ENCODE results near the gene FLII.

Gene FLII

DNA sequence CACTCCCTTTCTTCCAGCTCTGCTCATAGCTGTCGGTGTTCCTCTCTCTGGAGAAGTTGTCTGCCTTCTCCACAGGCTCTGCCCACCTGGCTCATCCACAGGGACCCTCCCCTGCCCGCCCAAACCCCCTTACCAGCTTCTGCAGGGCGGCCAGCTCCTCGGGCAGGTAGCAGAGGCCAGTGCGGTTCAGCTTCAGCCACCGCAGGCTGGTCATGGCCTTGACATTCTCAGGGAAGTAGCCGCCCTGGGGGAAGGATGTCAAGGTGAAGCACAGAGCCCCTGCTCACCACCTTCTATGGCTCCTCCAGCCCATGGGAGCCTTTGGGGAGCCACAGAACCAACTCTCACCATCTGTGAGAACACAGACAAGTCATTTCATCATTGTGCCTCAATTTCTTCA lies 1.8 kb downstream of the FLII start:
- TF ChIP-seq, protein P1, sequence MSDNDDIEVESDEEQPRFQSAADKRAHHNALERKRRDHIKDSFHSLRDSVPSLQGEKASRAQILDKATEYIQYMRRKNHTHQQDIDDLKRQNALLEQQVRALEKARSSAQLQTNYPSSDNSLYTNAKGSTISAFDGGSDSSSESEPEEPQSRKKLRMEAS (IDR thresholded peaks at IDR 0.05; ENCODE audit: low read depth, low read length): no peak
- TF ChIP-seq MYC (IDR thresholded peaks at IDR 0.05; ENCODE audit: low read depth, low read length): no peak
- TF ChIP-seq POLR2A (IDR thresholded peaks at IDR 0.05; ENCODE audit: extremely low read depth, insufficient read length): no peak
- TF ChIP-seq, protein P2, sequence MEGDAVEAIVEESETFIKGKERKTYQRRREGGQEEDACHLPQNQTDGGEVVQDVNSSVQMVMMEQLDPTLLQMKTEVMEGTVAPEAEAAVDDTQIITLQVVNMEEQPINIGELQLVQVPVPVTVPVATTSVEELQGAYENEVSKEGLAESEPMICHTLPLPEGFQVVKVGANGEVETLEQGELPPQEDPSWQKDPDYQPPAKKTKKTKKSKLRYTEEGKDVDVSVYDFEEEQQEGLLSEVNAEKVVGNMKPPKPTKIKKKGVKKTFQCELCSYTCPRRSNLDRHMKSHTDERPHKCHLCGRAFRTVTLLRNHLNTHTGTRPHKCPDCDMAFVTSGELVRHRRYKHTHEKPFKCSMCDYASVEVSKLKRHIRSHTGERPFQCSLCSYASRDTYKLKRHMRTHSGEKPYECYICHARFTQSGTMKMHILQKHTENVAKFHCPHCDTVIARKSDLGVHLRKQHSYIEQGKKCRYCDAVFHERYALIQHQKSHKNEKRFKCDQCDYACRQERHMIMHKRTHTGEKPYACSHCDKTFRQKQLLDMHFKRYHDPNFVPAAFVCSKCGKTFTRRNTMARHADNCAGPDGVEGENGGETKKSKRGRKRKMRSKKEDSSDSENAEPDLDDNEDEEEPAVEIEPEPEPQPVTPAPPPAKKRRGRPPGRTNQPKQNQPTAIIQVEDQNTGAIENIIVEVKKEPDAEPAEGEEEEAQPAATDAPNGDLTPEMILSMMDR (IDR thresholded peaks at IDR 0.05; ENCODE audit: low read depth, low read length): no peak
- H3K4me3 ChIP-seq (ENCODE audit: low read depth, low read length): no peak overlapping the region
- DNase-seq (ENCODE audit: low read depth): no peak

DNA sequence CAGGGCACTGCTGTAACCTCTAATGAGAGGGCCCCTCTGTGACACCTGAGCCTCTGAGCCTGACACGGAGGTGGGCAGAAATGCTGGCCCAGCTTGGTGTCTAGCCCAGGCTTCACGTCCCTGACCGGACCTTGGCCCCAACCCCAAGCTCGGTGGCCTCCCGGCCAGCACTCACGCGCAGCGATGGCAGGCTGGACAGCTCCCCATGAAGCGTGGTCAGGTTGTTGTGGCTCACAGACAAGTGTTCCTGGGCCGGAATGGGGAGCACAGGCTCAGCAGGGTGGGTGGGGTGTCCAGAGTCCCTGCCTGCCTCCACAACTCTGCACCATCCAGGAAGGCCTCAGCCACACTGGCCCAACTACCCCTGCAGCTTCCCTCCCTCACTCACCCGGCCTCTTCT lies 2.2 kb downstream of the FLII start:
- no peak overlapping the region for H3K4me3 ChIP-seq (ENCODE audit: low read depth, low read length)
- TF ChIP-seq, protein P2 (IDR thresholded peaks at IDR 0.05; ENCODE audit: low read depth, low read length): no peak
- no peak for TF ChIP-seq POLR2A (IDR thresholded peaks at IDR 0.05; ENCODE audit: extremely low read depth, insufficient read length)
- TF ChIP-seq MYC (IDR thresholded peaks at IDR 0.05; ENCODE audit: low read depth, low read length): no peak
- TF ChIP-seq, protein P1 (IDR thresholded peaks at IDR 0.05; ENCODE audit: low read depth, low read length): no peak
- DNase-seq (ENCODE audit: low read depth): no peak

DNA sequence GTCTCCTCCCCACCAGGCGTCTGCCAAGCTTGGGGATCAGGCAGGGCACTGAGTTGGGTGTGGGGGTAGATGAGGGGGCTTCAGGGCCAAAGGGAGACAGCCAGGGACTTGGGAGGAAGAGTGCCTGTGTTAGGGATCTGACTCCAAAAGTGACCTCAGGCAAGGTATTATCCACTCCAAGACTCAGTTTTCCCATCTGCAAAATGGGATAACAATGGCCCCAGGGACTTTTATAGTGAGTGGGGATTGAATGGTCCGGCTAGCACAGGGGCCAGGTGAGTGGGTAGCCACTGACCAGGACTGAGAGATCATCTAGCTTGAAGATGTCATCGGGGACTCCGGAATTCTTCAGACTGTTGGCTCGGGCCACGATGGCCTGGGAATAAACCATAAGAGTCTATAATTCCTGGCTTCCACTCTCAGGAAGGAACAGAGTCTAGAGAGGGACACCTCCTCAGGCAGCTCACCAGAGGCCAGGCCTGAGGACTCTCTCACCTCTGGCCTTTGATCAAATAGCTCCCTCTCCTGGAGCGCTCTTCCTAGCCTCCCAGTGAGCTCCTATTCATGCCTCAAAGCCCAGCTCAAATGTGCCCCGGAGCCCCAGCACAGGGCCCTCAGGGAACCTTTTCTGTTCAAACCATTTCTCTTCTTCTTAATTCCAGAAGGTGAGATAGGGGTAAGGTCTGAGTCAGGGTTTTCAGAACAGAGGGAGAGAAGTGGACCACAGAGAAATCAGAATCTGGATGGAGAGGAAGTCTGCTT lies 3.5 kb downstream of the FLII start:
- no peak overlapping the region for H3K4me3 ChIP-seq (ENCODE audit: low read depth, low read length)
- TF ChIP-seq MYC (IDR thresholded peaks at IDR 0.05; ENCODE audit: low read depth, low read length) (no peak), POLR2A (IDR thresholded peaks at IDR 0.05; ENCODE audit: extremely low read depth, insufficient read length) (no peak)
- TF ChIP-seq, protein P1 (IDR thresholded peaks at IDR 0.05; ENCODE audit: low read depth, low read length): no peak
- TF ChIP-seq, protein P2 (IDR thresholded peaks at IDR 0.05; ENCODE audit: low read depth, low read length): no peak
- DNase-seq (ENCODE audit: low read depth): no peak

DNA sequence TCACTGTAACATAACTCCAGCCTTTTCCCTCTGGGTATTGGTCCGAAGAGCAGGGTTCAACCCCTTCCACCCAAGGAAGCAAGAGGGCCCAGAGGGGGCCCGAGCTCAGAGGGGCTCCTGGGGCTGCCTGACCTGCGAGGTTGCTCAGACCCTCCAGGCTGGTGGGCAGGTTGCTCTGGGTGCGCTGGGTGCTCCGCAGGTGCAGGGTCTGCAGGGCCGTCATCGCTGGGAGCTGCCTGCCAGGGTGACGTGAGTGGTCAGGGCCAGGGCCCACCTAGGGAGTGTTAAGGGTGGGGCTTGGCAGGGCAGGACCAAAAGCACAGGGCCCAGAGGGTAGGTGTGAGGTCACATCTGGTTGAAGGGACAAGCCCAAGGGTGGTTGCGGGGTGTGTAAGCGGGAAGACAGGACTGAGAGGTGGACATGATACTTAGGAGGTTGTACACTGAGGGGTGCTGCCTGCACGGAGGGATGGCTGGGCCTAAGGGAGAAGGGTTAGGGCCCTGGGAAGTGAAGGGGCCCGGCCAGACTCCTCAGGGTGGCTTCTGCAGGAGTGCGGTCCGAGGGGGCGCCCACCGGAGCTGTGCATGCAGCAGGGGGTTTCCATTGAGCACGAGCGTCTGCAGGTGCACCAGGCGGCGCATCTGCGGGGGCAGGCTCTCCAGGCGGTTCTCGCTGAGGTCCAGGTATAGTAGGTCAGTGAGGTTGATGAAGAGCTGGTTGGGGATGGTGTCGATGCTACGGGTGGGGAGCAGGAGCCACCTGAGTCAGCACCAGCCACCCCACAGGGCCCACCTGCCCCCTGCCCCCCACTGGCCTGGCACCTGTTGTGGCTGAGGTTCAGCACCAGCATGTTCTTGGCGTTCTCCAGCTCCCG lies 4.4 kb downstream of the FLII start:
- TF ChIP-seq, protein P2 (IDR thresholded peaks at IDR 0.05; ENCODE audit: low read depth, low read length): no peak
- H3K4me3 ChIP-seq (ENCODE audit: low read depth, low read length): no peak overlapping the region
- DNase-seq (ENCODE audit: low read depth): no peak

DNA sequence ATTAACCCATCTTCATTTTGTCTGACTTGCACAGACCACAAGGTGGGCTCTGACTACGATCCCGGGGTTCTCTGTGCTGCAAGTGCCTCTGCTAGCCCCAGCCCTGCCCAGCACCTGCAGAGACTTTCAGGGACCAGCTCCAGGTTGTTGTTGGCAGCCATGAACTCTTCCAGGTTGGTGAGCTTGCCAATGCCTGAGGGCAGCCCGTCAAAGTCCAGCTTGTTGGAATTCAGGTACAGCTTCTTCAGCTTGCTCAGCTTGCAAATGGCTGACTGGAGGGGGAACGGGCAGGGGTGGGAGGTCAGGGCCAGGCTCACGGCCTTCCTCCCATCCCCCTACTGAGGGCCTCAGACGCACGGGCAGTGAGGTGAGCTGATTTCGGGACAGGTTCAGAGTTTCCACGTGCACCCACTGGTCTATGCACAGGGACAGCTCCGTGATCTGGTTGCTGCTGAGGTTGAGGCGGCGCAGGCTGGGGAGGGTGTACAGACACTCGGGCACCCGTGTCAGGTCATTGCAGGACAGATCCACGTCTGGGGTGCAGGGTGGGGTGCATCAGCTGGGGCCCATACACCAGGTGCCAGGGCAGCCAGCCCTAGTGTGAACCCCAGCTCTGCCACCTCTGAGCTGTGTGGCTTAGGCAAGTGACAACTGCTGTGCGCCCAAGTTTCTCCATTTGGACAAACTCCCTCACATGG lies 5.2 kb downstream of the FLII start:
- H3K4me3 ChIP-seq (ENCODE audit: low read depth, low read length): no peak overlapping the region
- no peak for DNase-seq (ENCODE audit: low read depth)
- TF ChIP-seq MYC (IDR thresholded peaks at IDR 0.05; ENCODE audit: low read depth, low read length) (no peak), POLR2A (IDR thresholded peaks at IDR 0.05; ENCODE audit: extremely low read depth, insufficient read length) (no peak)
- TF ChIP-seq, protein P2 (IDR thresholded peaks at IDR 0.05; ENCODE audit: low read depth, low read length): no peak
- TF ChIP-seq, protein P1 (IDR thresholded peaks at IDR 0.05; ENCODE audit: low read depth, low read length): no peak

Measured in NB4 (cell line).